Measurements from ENCODE around the gene BLCAP.

Gene BLCAP

DNA sequence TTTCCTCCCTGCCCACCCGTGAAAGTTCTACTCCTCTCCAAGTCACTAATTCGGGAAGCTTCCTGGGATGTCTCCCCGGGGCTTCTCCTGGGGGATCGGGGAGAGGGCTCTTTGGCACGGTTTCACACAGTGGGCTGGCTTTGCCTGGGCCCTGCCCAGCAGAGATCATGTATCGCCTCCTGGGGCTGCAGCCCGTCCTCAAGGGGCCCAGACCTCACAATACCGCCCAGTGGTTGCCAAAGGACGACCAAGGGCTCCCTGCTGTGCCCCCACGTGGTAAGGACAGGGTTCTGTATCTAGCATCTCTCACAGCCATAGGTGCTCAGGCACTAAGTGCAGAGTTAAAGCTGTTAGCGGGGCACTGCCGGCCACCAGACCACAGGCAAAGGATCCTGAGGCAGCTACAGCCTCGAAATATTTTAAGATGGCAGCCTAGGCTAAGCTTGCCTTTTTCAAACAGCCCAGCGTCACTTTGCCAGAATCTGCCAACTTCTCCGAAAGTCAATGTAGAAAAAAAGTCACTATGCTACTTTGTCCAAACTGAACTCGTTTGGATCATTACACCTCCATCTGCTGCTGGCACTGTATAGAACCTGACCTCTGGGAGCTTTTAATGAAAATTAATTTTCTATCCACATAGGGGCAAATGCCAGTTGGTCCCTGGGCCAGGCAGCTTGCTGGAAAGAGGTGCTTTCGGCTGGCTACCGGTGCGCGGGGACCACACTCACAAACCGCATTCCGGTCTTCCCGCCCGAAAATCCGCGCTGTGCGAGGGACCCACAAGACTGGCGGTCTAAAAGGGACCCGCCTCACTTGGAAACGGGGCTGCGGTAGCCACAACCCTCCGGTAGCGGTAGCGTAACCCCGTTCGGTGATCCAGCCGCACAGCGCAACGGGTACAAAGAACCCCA is 7.9 kb downstream of the BLCAP start:
- in situ Hi-C loops (cut with MboI; ENCODE audit: low sequenced_read_pairs), result no loop called here

DNA sequence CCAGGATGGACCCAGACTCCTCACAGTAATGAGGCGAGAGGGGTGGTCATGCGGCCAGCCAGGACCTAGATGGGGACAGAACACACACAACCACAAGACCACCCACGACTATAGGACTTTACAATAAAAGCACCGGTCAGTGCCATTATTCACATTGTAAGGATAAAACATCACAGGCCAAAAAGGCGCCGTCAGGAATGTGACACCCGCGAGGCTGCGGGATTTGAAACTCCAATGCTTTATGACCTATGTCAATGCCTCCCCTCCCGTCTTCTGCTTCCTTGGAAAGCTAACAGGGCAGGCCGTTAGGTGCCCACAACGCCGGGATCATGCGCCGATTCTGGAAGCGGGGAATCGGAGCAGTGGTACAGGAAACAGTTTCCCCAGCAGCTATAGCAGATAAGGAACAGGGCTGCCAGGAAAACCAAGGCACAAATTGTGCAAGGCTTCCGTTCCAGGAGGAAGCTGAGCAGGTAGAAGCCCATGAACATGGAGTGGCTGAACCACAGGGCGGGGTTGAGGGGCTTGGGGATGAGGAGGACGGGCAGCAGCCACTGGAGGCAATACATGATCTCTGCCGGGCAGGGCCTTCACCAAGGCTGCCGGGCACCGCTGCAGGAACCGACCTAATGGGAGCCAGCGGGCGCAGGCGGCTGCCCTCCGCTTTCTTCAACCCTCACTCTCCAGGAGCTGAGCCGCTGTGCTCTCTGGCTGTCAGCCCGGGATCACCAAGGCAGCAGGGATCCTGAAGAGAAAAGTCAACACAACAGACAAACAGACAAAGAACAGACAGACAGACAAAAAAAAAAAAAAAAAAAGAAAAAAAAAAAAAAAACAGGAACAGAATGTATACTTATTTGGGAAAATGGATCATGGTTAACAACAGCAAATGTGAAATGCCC is 8.8 kb downstream of the BLCAP start:
- in situ Hi-C loops (cut with MboI; ENCODE audit: low sequenced_read_pairs), result no loop called here

DNA sequence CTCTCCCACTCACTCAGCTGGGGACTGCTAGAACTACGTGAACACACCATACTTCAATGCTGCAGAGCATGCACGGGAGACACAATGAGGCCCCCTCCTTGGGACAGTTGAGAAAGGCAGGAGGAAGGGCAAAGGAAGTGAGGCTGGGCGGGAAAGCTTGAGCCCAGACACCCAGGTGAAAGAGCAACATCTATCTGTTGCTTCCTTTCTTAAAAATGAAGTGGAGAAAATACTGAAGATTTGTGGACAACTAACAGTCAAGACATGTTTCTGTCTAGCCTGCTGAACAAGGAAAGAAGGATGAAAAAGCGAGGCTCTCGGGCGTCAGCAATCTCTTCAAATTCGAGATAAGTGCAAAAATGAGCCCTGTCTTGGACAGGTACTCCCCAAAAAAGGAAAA is 9.6 kb downstream of the BLCAP start:
- in situ Hi-C loops (cut with MboI; ENCODE audit: low sequenced_read_pairs), result no loop called here

DNA sequence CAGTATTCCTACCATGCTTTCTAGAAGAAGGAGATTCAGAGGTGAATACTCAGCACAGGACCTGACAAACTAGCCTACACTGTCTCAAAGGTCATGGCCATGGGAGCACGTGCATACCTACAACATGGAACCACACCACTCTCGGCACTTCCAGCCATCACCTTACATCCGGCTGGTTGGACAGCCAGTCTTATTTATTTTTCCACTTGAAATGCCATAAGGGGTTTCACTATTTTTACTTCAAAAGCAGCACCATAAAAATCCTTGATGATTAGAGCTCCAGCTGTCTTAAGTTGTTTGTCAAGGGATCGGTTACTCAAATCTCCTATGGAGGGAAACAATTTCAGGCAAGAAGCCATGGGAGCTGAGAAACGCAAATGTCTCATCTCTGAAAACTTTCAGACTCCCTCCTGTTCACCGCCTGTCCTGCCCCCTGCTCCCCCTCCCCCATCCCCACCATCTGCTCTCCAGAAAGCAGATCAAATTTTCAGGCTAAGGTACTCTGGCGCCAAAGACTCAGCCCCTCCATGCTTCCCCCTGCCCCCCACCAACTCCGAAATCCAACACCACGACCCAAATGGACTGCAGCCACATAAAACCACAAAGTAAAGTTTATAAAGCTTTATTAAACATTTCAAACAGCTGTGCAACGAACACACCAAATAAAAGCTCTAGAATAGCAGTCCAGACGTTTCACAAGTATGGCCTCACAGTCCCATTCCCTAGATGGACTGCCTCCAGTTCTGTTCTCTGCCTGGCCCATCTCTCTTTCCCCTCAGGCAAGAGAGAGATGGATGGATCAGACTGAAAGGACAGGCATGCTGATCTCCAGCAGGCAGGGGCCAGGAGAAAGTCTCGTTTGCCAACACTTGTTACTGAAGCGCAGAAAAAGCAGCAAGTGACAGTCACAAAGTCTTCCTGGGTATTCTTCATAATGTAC is 10.6 kb downstream of the BLCAP start:
- in situ Hi-C loops (cut with MboI; ENCODE audit: low sequenced_read_pairs), result no loop called here

DNA sequence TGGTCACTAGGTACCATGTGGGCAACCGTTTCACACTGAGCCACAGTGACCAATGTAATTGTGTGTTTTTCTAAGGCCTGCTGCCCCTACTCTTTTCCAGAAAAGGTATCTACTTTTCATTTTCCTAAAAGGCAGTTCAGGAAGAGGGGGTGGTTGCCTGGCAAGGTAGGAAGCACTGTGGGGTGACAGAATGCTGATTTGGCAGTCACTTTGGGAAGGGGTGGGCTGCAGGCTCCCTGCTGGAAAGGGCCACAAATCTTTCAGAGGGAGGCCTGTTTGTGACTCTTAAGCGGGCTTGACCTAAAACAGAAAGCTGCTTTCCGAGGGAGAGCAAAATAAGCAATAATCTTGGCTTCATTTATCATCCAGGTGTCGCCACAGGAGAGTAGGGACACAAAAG is 11.8 kb downstream of the BLCAP start:
- in situ Hi-C loops (cut with MboI; ENCODE audit: low sequenced_read_pairs), result no loop called here

DNA sequence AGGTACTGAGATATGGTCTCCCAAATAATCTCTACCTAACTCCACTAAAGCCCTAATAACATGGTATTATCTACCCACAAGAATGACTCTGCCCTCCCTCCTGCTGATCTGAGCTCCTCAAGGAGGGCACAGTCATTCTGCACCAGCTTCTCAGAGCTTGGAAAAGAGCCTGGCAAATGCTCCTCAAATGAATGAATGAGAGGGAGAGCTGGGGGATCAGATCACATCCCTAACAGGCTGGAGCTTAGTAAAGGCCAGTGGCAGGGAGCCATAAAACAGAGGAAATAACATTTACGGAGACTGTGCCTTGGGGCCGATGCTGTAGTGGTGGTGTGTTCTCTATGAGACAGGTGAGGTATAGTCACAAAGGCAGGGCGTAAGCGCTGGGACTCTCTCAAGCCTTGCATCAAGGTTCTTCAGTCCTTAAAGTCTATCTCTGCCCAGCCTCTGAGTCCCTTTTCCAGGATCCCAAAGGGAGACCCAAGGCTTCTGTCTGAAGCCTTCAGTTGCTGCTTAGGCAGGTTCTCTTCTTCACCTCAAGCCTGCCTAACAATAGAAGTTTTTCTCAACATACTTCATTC is 13.8 kb downstream of the BLCAP start:
- in situ Hi-C loops (cut with MboI; ENCODE audit: low sequenced_read_pairs), result no loop called here

DNA sequence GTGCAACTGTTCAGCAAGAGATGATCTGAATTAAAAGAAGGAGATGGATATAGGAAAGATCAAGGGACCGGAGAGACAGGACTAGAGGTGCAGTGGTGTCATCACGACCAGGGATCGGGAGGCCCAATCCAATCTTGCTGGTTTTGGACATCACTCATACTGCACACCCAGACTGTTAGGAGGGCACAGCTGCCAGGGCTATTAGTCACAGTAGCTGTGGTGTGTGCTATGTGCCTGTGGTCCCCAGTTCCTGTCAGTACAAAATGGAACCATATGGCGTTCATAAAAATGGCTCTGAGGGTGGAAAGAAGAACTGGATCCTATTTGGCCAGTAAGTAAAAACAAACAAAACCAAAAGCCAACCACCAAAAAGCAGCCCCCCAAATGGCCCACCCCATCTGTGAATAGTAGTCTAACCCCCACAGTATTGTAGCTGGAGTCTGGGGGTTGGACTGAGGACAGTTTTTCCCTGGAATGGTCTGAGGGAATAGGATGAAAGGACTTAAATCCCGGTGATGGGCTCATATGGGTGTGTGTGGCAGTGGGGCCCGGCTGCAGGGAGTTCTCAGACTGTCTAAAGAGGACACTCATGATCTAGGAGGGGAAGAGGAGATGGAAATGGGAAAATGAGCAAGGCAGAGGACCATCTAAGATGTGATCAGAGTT is 15.9 kb downstream of the BLCAP start:
- in situ Hi-C loops (cut with MboI; ENCODE audit: low sequenced_read_pairs), result no loop called here

DNA sequence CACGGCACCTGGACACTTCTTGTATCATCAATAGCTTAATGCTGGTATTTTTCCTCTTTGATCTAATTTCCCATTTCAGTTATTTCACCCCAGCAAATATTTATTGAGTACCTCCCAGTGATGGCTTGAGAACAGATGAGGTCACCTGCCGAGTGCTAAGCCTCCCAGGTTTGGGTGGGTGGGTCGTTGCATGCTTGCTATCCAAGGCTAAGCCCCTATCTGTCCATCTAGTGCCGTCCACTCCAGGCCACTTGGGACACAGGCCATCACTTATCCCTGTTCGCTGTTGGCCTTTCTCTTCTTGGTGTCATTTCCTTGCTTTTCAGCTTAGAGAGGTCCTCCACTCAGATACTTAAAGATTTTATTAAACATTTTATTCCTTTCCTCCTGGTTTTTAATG is 17.4 kb downstream of the BLCAP start:
- in situ Hi-C loops (cut with MboI; ENCODE audit: low sequenced_read_pairs), result no loop called here

DNA sequence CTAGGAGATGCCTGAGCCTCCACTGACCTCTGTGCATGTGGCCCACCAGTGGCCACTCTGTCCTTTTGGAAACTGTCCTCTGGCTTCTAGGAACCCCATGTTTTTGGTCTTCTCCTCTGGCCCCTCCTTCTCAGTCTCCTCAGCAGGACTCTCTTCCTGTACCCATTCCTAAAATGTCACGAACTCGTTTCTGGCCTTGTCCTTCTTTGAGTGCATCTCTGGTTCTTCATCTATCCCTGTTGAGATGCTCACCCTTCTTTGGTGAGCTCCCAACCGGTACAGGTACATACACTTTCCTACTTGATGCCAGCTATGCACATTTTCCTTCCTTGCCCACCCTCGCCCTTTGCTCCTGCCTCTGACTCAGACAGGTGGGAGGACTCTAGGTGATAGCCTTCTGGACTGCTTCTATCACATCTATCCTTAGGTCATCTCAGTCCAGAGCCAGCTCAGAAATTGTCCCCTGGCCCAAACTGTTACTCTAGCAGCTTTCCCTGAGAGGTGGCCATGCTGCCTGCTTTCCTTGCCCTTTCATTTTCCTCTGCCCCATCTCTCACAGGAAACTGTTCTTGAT is 21.4 kb downstream of the BLCAP start:
- in situ Hi-C loops (cut with MboI; ENCODE audit: low sequenced_read_pairs), result no loop called here

DNA sequence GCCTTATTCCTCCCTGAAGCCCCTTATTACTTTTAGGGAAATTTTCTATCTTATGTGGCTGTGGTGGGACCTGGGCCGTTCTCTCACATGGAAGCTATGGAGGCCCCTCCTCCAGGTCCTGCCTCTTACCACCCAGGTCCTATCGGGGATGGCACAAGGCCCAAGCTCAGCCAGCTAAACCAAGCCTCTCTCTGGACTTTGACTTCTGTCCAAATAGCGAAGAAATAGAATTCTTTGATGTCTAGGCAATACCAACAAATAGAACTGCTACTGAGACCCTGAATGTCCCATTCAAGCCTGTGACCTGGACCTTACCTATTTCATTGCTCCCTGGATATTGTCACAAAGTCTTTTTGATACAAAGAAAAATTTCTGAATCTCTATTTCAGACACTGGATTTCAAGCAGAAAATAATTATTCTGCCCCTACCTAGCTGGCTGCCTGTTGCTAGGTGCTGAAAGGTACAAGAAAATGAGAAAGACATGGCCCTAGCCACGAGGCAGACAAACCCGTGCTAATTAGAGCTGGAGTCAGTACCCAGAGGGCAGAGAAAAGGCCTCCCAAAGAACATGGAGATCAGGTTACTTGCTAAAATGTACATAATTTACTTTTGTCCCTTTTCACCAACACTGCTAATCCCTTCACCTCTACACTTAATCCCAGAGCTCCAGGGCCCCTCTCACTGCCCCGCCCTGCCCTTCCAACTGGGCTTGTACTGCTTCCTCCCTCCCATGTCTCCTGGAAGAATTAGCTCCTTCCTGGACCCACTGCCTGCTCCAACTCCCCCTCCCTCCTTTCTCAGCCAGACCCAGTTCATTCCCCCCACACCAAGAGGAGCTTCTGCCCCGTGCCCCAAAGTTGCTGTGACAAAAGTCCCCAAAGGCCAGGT is 22.2 kb downstream of the BLCAP start:
- in situ Hi-C loops (cut with MboI; ENCODE audit: low sequenced_read_pairs), result no loop called here

DNA sequence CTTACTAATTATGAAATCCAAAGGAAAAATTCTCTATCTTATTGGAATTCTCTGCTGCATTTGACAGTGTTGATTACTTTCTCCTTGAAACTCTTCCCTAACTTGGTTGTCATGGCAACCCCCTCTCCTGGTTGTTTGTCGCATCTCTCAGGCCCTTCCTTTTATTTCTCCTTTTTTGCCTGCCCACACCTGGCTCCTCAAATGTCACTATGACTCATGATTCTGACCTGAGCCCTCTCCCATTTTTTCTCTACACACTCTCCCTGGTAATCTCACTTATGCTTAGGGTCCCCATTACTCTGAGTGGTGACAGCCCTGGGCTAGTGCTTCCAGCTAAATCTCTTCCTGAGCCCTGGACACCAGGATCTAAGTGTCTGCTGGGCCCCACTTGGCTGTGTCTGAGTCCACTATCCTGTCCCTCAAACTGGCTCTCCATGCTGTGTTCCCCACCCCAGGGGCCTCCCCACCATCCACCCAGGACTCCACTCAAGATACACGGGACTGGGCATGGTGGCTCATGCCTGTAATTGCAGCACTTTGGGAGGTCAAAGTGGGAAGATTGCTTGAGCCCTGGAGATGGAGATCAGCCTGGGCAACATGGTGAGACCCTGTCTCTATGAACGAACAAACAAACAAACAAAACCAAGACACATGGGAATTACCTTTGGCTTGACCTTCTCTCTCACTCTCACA is 23.1 kb downstream of the BLCAP start:
- in situ Hi-C loops (cut with MboI; ENCODE audit: low sequenced_read_pairs), result no loop called here

DNA sequence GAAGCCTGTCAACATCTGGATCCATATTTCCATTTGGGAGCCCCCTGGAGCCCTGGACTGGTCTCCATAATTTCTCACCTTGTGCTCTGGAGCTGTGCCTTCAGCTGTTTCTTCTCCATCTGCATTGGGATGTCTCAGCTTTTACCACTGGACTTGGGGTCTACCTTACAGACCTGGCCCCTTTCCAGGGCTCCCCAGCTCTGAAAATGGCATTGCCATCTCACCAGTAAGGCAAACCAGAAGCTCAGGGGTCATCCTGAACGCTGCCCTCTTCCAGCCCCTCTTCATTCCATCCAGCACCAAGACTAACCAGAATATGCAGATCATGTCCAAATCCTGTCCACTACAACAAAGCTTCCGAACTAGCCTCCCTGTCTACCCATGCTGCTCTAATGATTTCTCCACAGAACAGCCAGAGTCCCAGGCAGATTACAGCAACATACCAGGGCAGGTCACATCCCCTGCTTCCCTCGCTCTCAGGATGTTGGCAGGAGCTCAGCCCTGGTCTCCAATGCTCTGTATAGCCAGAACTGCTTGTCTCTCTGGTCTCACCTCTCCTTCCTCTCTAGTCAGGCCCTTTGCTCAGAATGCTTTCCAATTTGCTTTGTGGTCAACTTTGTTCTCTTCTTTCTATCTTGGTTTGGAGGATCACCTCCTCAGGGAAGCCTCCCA is 24.3 kb downstream of the BLCAP start:
- in situ Hi-C loops (cut with MboI; ENCODE audit: low sequenced_read_pairs), result no loop called here

DNA sequence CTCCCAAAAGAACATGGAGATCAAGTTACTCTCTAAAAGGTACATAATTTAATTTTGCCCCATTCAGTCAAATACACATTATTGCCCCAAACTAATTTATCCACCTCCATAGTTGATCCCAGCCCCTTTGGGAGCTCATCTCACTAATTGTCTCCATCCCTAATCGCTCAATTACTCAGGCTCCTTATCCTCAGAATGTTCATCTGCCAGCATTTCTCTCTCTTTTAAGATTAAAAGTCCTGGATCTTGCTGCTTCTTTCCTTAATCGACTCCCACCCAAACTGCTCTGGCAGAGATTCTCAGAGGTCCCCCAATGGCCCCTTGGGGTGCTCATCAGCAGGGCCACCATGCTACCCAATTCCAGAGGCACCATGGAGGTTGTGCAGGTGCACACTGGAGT is 25.0 kb downstream of the BLCAP start:
- in situ Hi-C loops (cut with MboI; ENCODE audit: low sequenced_read_pairs), result no loop called here

DNA sequence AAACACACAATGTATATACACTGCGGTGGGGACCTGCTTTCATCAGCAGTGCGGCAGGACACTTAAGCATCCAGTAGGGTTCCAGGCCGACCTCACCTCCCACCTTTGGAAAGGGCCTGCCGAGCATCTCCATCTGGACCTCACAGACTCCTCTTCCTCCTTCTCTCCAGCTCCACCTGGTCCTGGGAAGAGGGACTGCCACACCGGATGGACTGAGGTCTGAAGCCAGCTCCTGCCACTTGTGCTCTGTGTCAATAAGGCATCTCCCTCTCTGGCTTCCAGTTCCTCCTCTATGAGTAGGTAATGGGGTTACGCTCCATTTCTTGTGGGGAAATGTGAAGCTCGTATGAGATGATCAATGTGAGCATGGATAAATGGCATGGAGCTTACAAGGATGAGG is 25.7 kb downstream of the BLCAP start:
- in situ Hi-C loops (cut with MboI; ENCODE audit: low sequenced_read_pairs), result no loop called here

DNA sequence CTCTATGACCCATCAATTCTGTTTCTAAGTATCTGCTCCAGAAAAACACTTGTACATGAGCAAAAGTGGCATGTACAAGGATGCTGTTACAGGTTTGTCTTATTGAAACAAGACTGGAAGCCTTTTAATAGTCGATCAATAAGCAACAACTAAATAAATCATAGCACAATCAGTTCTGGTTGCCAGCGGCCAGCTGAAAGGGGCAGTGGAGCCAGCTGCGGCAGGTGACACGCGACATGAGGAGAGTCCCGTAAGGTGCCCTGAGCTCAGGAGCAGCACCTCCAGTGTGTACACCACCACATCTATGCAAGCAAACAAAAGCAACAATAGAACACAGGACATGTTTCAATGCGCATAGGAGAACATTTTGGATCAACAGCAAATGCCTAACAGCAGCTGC is 27.4 kb downstream of the BLCAP start:
- in situ Hi-C loops (cut with MboI; ENCODE audit: low sequenced_read_pairs), result no loop called here

DNA sequence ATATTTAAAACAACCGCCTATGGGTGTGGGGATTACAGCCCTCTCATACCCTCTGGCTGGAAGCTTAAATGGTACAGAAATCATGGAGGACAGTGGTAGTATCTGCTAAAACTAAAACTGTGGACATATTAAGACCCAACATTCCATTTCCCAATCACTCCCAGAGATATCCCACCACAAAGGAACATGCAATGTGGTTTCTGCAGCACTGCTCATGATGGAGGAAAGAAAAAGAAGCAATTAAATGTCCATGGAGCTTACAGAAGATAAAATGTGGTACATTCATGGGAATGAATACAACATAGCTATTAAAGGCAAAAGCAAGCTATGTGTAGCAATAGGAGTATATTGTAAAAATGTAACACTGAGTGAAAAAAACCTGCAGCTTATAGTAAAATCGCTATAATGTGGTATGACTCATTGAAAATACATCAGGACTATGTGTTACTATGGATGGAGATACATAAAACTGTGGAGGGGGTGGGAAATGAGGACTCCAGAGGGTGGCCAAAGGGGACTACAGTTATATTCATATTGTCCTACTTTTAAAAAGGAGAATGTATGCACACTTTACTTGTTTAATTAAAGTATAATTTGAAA is 29.5 kb downstream of the BLCAP start:
- in situ Hi-C loops (cut with MboI; ENCODE audit: low sequenced_read_pairs), result no loop called here

DNA sequence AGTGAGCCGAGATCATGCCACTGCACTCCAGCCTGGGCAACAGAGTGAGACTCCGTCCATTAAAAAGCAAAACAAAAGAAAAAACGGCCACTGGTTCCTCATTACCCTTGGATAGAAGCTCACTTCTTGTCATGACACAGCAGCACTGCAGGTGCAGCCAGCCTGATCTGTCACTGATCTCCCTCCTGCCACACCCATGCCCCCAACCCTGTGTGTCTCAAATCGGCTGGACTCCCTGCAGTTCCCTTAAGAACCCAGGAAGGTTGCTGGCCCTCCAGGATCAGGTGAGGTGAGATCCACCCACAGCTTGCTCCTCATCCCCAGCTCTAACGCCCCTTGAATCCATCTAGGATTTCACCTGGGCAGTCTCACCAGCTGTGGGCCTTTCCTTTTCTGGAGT is 32.9 kb downstream of the BLCAP start:
- in situ Hi-C loops (cut with MboI; ENCODE audit: low sequenced_read_pairs), result no loop called here

Data from hTERT RPE-1 (cell line).